HTR-8/SVneo (cell line): ENCODE results near the gene ASXL1.
"Not testable (repeated sequence)": the region's sequence is repeated elsewhere in the genome, so short reads cannot be mapped to it uniquely, and the experiment has no call there.

Experiments
- DNase-seq: peaks from one replicate; pipeline ENCODE4 v3.0.0; 2011; ENCODE audit warnings: low spot score, mixed read lengths; ENCODE audit not compliant: insufficient read length
- FAIRE-seq: peaks from 2 replicates; lab custom pipeline; 2011; peaks lifted over from hg19 to GRCh38; lab: Jason Lieb, UNC

The ASXL1 gene

DNA sequence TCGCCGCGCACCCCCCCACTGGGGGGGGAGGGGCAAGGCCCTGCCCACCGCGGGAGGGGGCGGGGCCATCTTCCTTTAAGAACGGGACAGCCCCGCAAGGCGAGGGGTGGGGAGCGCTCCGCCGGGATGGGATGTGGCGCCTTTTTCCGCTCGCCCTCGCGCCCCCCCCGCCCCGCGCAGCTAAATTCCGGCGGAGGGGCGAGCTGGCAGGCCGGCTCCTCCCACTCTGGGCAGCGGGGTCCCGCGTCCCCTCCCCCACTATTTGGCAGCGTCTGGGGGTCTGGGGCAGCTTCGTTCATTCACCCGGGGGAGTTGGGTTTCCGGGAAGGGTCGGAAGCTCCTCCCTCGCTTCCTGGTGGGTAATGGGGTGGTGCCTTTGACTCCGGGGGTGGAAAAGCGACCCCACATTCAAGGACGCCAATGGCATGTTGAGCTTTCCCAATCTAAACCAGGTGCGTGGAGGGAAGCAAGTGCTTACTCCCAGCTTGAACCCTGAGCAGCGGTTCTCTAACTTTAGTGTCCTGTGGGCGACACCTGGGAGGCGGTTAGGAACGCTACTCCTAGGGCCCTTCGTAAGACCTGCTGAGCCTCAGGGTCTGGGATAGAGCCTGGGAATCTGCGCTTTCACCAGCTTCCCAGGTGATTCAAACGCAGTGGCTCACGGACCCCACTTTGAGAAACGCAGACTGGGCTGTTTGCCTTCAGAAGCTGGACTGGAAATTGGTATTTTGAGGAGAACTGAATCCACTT is 927 bp downstream of the ASXL1 start:
- no peak for FAIRE-seq
- peak; percentile 72 for DNase-seq

DNA sequence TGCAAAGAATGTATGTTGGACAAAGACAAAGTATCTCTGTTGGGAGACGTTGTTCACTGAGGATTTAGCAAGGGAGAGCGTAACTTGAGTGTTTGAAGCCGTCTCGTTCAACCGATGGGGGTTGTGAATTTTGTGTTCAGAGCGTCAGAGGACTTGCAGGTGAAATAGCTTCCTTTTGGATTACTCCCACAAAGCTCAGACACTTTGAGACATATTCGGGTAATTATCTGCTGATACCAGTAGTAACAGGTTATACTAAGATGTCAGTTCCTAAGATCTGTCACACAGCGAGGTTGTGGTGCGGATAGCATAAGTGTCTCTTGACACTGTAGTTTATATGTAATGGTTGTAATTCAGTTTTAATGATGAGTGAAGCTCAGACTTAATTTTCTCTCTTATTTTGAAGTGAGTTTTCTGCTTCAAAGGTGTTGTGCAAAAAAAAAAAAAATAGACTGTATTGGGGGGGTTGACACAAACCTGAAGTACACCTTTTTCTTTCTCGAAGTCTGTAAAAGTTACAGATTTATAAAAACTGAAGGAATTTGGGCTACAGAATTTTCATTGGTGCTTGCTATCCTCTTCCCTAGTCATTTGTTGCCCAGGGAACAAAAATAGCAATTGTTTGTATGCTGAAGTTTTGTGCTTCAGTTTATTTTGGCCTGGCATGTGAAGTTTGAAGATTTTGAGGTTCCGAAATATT is 1.7 kb downstream of the ASXL1 start:
- no peak for DNase-seq
- no peak for FAIRE-seq

DNA sequence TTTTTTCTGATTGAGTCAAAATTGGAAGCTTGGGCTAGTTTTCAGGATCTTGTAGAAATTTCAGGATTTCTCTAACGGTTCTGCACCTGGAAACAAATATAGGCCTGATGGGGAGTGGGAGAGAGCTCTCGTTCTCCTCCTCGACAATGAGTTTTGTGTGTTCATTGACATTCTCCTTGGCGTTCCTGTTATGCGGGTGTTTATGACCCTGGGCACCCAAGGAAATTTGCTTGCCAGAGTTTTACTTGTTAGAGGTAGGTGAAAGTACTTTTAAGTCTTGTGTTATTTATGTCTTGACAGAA is 2.2 kb downstream of the ASXL1 start:
- DNase-seq (no peak), FAIRE-seq (no peak)

GRCh38 chr20:32362901-32363364 is 4.8 kb downstream of the ASXL1 start:
- no peak for FAIRE-seq
- no peak for DNase-seq

- DNase-seq: no peak
- no peak for FAIRE-seq
Observed at GRCh38 chr20:32363492-32363891, 5.4 kb downstream of the ASXL1 start.

DNA sequence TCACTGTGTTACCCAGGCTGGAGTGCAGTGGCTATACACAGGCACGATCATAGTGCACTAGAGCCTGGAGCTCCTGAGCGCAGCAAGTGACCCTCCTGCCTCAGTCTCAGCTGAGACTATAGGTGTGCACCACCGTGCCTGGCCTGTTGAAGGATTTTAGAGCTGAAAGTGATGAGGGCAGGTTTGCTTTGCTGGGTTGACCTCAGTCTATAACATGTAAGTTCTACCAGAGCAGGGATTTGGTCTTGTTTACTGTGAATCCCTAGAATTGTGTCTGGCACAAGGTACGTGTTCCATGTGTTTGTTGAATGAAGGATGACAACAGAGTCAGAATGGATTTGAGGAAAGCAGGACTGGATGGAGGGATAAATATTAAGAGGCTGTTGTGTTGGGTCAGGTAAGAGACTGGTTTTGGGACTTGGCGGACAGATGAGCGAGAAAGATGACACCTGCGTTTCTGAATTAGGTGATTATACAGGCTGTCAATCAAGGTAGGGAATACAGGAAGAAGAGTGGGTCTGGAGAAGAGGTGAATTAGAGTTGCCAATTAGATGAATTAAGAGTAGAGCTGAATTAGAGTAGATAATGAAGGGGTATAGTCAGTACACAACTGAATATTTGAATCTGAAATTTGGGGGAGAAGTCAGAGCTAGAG is 6.5 kb downstream of the ASXL1 start:
- FAIRE-seq (no peak), DNase-seq (no peak)

DNA sequence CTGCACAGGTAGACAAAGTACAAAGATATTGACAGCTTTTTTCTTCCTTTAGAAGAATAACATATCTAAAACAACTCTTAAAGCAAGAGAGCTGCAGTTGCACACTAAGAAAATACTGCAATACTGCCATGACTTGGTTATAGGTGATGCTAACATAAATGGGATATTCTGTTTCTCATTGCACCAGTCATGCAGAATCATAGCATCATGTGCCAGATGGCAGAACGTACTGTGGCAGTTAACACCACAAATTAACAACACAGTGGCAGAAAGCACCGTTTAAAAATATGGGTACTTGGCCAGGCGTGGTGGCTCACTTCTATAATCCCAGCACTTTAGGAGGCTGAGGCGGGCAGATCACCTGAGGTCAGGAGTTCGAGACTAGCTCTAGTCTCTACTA is 7.4 kb downstream of the ASXL1 start:
- DNase-seq: no peak
- FAIRE-seq: no peak

- FAIRE-seq: no peak
Observed at GRCh38 chr20:32366380-32366779, 8.2 kb downstream of the ASXL1 start.

DNA sequence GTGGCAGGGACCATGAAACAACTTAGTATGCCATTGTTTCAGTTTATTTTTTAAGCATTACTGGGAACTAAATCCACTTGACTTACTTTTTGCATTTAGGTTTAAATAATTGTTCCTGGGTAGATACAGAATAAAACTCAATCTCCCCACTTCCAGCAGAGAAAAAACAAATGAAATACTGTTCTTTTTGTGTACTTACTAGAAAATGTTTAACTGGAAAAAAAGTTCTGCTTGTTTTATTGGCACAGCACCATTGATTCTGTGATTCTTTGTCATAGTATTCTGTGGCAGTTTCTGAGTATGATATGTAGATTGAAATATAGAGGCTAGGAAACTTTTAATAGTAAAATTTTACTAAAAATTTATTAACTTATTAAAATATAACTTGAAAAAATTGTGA is 10.2 kb downstream of the ASXL1 start:
- DNase-seq: no peak
- no peak for FAIRE-seq

More at GRCh38 chr20:32366380-32366779, 8.2 kb downstream of the ASXL1 start:
- no peak for DNase-seq

DNA sequence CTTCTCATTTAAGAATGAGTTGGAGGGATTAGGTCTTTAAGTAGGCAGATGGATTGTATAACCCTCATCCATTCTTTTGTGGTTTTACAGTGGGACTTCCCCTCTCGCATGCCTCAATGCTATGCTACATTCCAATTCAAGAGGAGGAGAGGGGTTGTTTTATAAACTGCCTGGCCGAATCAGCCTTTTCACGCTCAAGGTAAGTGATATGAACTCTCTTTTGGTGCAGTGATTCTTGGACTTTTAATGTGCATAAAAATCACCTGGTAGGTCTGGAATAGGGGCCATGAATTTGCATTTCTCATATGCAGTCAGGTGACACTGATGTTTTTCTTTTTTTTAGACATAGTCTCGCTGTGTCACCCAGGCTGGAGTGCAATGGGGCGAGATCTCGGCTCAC is 10.8 kb downstream of the ASXL1 start:
- peak; percentile 33 for DNase-seq

DNA sequence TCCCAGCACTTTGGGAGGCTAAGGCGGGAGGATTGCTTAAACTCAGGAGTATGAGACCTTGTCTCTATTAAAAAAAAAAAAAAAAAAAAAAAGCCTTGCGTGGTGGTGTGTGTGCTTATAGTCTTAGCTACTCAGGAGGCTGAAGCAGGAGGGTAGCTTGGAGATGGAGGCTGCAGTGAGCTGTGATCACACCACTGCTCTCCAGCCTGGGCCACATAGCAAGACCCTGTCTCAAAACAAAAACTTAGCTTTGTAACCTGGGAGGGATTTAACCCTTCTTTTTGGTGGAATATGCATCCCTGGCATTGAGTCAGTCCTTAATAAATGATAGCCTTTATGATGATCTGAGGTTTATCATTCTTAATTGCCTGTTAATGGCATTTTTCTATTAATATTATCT is 12.8 kb downstream of the ASXL1 start:
- DNase-seq (no peak), FAIRE-seq (no peak)

More for the DNA sequence above, 10.8 kb downstream of the ASXL1 start:
- FAIRE-seq: no peak

DNA sequence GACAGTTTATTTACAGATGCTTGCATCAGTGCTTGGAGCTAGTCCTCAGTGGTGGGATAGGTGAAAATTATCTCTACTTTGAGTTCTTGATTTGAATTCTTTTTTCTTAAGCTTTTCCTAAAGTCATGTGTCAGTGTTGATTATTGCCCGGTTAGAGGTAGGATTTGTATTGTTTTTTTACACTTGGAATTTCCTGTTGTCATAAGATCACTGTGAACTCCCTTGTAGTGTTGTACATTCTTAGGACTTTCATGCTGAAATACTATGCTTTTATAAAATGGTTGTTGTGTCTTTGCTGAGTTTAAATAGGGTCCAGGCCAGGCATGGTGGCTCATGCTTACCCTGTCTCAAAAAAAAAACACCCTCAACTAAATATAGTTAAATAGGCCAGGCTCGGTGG is 20.3 kb downstream of the ASXL1 start:
- no peak for FAIRE-seq
- no peak for DNase-seq

- DNase-seq, FAIRE-seq: not testable (repeated sequence)
Observed at GRCh38 chr20:32380037-32380436, 21.9 kb downstream of the ASXL1 start.

GRCh38 chr20:32380745-32381144 is 22.6 kb downstream of the ASXL1 start:
- FAIRE-seq (no peak), DNase-seq (no peak)

- FAIRE-seq: no peak
- no peak for DNase-seq
Observed at GRCh38 chr20:32382102-32382950, 24.2 kb downstream of the ASXL1 start.

DNA sequence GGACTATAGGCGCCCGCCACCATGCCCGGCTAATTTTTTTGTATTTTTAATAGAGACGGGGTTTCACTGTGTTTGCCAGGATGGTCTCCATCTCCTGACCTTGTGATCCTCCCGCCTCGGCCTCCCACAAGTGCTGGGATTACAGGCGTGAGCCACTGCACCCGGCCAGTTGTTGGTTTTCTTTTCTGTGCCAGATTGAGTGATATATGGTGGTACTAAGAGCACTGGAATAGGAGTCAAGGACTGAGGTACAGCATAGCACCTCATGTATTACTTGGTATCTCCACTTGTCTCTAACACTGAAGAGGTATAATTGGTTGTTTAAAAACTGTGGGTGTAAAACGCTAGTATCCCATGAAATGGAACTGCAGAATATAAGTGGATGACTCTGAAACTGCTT is 25.3 kb downstream of the ASXL1 start:
- FAIRE-seq, DNase-seq: not testable (repeated sequence)

- no peak for FAIRE-seq
- DNase-seq: no peak
Observed at GRCh38 chr20:32385541-32385940, 27.4 kb downstream of the ASXL1 start.

DNA sequence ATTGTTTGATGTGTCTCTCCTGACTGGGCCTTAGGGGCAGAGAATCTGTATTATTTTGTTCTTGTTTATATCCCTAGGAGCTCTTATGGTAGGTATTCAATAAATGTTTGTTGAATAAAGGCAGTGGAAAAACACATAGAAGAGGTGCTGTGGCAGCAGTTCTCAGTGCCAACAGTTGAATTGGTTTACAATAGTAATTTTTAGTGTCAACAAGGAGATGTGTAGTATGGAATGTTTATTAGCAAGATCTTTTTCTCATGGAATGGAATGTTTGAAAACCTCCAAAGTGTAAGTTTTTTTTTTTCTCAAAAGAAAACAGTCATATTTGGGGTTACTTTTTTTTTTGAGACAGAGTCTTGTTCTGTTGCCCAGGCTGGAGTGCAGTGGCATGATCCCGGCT is 28.0 kb downstream of the ASXL1 start:
- no peak for FAIRE-seq
- no peak for DNase-seq

- no peak for FAIRE-seq
- DNase-seq: no peak
Observed at GRCh38 chr20:32387252-32387651, 29.1 kb downstream of the ASXL1 start.

- DNase-seq (no peak), FAIRE-seq (no peak)
Observed at GRCh38 chr20:32391003-32391402, 32.9 kb downstream of the ASXL1 start.
